Body of pancreas (tissue), 4 donors: Measurements from ENCODE around the gene SRPRB. TPM values are rescaled to one million over a fixed set of nuclear protein-coding genes. Genes with fewer than 3 reads are reported as not detected.

Experiments used
- ATAC-seq: fragments of 150-250 bp; one replicate; pipeline ENCODE4 v1.9.1; 2016
- DNase-seq, 4 donors: peaks; one replicate each; pipeline ENCODE4 v3.0.0-alpha.2; 2019
- H3K27ac ChIP-seq, 4 donors: fragments of 200-600 bp; sonication (generic); 1 replicate in 3 of 4; 2 replicates in 1 of 4; pipeline versions ENCODE4 v1.5.1 to v1.6.1; 2016 to 2019; ENCODE audit warnings: mild to moderate bottlenecking in 1 of 4, mixed read lengths in 1 of 4, moderate library complexity in 1 of 4
- H3K27me3 ChIP-seq, 2 donors: fragments of 200-600 bp; sonication (generic); one replicate each; pipeline ENCODE4 v1.6.0; 2016; ENCODE audit warnings: mild to moderate bottlenecking in 1 of 2
- H3K36me3 ChIP-seq, 2 donors: fragments of 200-600 bp; sonication (generic); replicated peaks in 1 of 2; 2 replicates each; pipeline ENCODE4 v1.5.1; 2016; ENCODE audit warnings: low read depth in 2 of 2; ENCODE audit not compliant: insufficient read depth in 1 of 2
- H3K4me1 ChIP-seq: fragments of 200-600 bp; sonication (generic); one replicate; pipeline ENCODE4 v1.6.0; 2016
- H3K4me3 ChIP-seq, 2 donors: fragments of 200-600 bp; sonication (generic); 1 replicate in 1 of 2; 2 replicates in 1 of 2; pipeline ENCODE4 v1.5.1; 2016 to 2019
- H3K9me3 ChIP-seq, 3 donors: fragments of 200-600 bp; sonication (generic); 1 replicate in 2 of 3; 2 replicates in 1 of 3; pipeline ENCODE4 v1.5.1; 2016
- CTCF ChIP-seq, 7 experiments: fragments of 450-650 bp in 4 of 7; fragments of 200-600 bp in 3 of 7; sonication (generic) in 3 of 7; IDR thresholded peaks; one replicate each; pipeline ENCODE4 v1.5.1; 2016 to 2019; ENCODE audit warnings: antibody characterized with exemption in 7 of 7
- POLR2A ChIP-seq, 3 donors: fragments of 450-650 bp; IDR thresholded peaks; one replicate each; pipeline ENCODE4 v1.6.1; 2016; ENCODE audit warnings: antibody characterized with exemption in 3 of 3, mild to moderate bottlenecking in 2 of 3
- WGBS, 2 donors: methylation state at CpG; one replicate each; pipeline ENCODE4 v1.1.5; 2017; 5-methylcytosine and 5-hydroxymethylcytosine counted together
- intact Hi-C: fragments of 100-400 bp; cut with DNase I; formaldehyde crosslinking; loops from one replicate; pipeline ENCODE4 v1.15.1; 2023
- total RNA-seq, 2 donors: library from RNA; depleted of rRNA; stranded (reverse); fragments of >200 nt; gene quantifications; one replicate each; pipeline ENCODE4 v1.1.0, GENCODE V29; 2016

SRPRB gene
- total RNA-seq, 2 donors from 2014 or later: 28.3 to 39.4 TPM

GRCh38 chr3:133833880-133834620 is 28.4 kb downstream of the SRPRB start:
- TF ChIP-seq POLR2A (IDR thresholded peaks at IDR 0.05) (no peak), CTCF (IDR thresholded peaks at IDR 0.05) (no peak)
- Histone ChIP-seq H3K4me3 (no peak overlapping the region), H3K27ac (no peak overlapping the region), H3K27me3 (no peaks in the 10 kb centered on the region), H3K36me3 (no peaks in the 10 kb centered on the region), H3K4me1 (no peaks in the 10 kb centered on the region), H3K9me3 (no peaks in the 10 kb centered on the region)
- intact Hi-C loops: no loop called here
- ATAC-seq (no peak), DNase-seq (no peak)
- WGBS, 2 donors: 86 to 89% methylated on average over 13 of the region's 13 CpGs

DNA sequence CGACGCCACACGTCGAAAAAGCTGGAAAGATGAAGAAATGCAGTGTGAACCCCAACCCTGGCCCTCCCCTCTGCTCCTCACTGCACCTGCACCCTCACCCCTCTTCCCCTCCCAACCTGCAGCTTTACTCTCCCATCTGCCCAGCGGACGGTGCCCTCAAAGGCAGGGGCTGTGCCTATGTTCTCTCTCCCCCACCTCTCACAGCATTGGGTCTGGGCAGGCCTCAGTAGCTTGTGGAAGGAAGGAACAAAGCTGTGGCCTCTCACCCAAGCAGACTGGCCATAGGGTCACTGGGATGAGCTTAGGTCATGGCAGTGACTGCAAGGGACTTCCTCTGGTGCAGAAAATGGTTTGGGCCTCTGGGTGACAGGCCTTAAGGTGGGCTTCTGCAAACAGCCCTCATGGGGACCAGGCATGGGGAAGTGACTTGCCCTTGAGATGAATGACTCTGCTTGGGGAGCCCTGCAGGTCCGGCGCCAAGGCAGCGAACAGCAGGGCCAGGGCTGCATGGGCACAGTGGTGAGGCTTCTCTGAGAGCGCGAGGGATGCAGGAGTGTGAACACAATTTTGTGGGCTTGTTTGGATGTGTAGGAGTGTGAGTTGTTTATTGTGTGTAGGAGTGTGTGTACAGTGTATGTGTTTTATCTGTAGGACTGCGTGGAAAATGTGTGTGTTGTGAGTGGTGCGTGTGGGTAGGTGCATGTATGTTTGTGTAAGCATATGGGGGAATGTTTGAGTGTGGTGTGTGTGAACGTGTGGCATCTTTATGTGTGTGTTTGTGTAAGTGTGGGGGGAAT is 29.2 kb downstream of the SRPRB start:
- H3K4me1 ChIP-seq: no peaks in the 10 kb centered on the region
- WGBS, 2 donors: 88 to 90% methylated on average over 14 of the region's 14 CpGs
- H3K36me3 ChIP-seq: no peaks in the 10 kb centered on the region
- DNase-seq (no peak), ATAC-seq (no peak)
- no peaks in the 10 kb centered on the region for H3K27me3 ChIP-seq
- no peak overlapping the region for H3K4me3 ChIP-seq
- TF ChIP-seq CTCF (IDR thresholded peaks at IDR 0.05): no peak
- no peak for TF ChIP-seq POLR2A (IDR thresholded peaks at IDR 0.05)
- H3K9me3 ChIP-seq: no peaks in the 10 kb centered on the region
- H3K27ac ChIP-seq: no peak overlapping the region
- intact Hi-C loops: no loop called here

DNA sequence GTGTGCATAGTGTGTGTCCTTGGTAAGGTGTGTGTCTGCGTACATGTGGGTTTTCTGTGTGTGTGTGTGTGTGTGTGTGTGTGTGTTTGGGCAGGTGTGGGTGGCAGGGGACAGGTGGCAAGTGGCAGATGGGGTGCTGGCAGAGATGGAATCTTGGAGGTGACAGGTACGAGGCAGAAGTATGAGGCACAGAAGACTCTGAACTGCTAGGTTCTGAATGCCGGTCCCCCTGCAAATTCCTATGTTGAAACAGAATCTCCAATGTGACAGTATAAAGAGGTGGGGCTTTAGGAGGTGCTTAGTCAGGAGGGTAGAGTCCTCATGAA is 29.8 kb downstream of the SRPRB start:
- Histone ChIP-seq H3K27me3 (no peaks in the 10 kb centered on the region), H3K4me3 (no peak overlapping the region), H3K9me3 (no peaks in the 10 kb centered on the region), H3K4me1 (no peaks in the 10 kb centered on the region), H3K27ac (no peak overlapping the region), H3K36me3 (no peaks in the 10 kb centered on the region)
- intact Hi-C loops: no loop called here
- ATAC-seq (no peak), DNase-seq (no peak)
- TF ChIP-seq CTCF (IDR thresholded peaks at IDR 0.05) (no peak), POLR2A (IDR thresholded peaks at IDR 0.05) (no peak)
- 75 to 80% methylated on average over 3 of the region's 3 CpGs for WGBS, 2 donors

DNA sequence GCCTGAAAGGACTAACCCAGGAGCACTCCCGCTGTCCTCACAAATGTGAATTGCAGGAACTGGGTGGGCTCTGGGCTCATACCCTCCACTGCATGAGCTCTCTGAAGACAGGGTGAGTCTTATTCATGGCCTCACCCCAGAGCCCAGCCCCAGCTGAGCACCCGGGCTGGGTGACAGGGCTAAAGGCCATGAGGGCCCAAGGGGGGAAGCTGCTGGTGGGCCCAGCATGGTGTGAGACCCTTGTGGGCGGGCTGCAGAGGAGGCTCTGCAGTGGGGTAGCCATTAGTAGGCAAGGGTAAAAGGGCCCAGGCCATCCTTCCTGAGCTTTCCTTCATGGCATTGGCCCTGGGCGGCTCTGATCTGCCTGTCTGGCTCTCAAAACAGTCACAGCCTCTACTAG is 30.3 kb downstream of the SRPRB start:
- Histone ChIP-seq H3K9me3 (no peaks in the 10 kb centered on the region), H3K27me3 (no peaks in the 10 kb centered on the region), H3K27ac (no peak overlapping the region), H3K4me3 (no peak overlapping the region), H3K4me1 (no peaks in the 10 kb centered on the region), H3K36me3 (no peaks in the 10 kb centered on the region)
- DNase-seq (no peak), ATAC-seq (no peak)
- 93 to 96% methylated on average over 4 of the region's 4 CpGs for WGBS, 2 donors
- TF ChIP-seq POLR2A (IDR thresholded peaks at IDR 0.05) (no peak), CTCF (IDR thresholded peaks at IDR 0.05) (no peak)
- intact Hi-C loops: no loop called here
